Body of pancreas (tissue), 4 donors: ENCODE measurements around the gene IGSF21. TPM values are rescaled to one million over a fixed set of nuclear protein-coding genes. Genes with fewer than 3 reads are reported as not detected.

Experiments used
- ATAC-seq: fragments of 150-250 bp; one replicate; pipeline ENCODE4 v1.9.1; 2016
- DNase-seq, 4 donors: peaks; one replicate each; pipeline ENCODE4 v3.0.0-alpha.2; 2019
- H3K27ac ChIP-seq, 4 donors: fragments of 200-600 bp; sonication (generic); 1 replicate in 3 of 4; 2 replicates in 1 of 4; pipeline versions ENCODE4 v1.5.1 to v1.6.1; 2016 to 2019; ENCODE audit warnings: mild to moderate bottlenecking in 1 of 4, mixed read lengths in 1 of 4, moderate library complexity in 1 of 4
- H3K27me3 ChIP-seq, 2 donors: fragments of 200-600 bp; sonication (generic); one replicate each; pipeline ENCODE4 v1.6.0; 2016; ENCODE audit warnings: mild to moderate bottlenecking in 1 of 2
- H3K36me3 ChIP-seq, 2 donors: fragments of 200-600 bp; sonication (generic); replicated peaks in 1 of 2; 2 replicates each; pipeline ENCODE4 v1.5.1; 2016; ENCODE audit warnings: low read depth in 2 of 2; ENCODE audit not compliant: insufficient read depth in 1 of 2
- H3K4me1 ChIP-seq: fragments of 200-600 bp; sonication (generic); one replicate; pipeline ENCODE4 v1.6.0; 2016
- H3K4me3 ChIP-seq, 2 donors: fragments of 200-600 bp; sonication (generic); 1 replicate in 1 of 2; 2 replicates in 1 of 2; pipeline ENCODE4 v1.5.1; 2016 to 2019
- H3K9me3 ChIP-seq, 3 donors: fragments of 200-600 bp; sonication (generic); 1 replicate in 2 of 3; 2 replicates in 1 of 3; pipeline ENCODE4 v1.5.1; 2016
- CTCF ChIP-seq, 7 experiments: fragments of 450-650 bp in 4 of 7; fragments of 200-600 bp in 3 of 7; sonication (generic) in 3 of 7; IDR thresholded peaks; one replicate each; pipeline ENCODE4 v1.5.1; 2016 to 2019; ENCODE audit warnings: antibody characterized with exemption in 7 of 7
- POLR2A ChIP-seq, 3 donors: fragments of 450-650 bp; IDR thresholded peaks; one replicate each; pipeline ENCODE4 v1.6.1; 2016; ENCODE audit warnings: antibody characterized with exemption in 3 of 3, mild to moderate bottlenecking in 2 of 3
- WGBS, 2 donors: methylation state at CpG; one replicate each; pipeline ENCODE4 v1.1.5; 2017; 5-methylcytosine and 5-hydroxymethylcytosine counted together
- intact Hi-C: fragments of 100-400 bp; cut with DNase I; formaldehyde crosslinking; loops from one replicate; pipeline ENCODE4 v1.15.1; 2023
- total RNA-seq, 2 donors: library from RNA; depleted of rRNA; stranded (reverse); fragments of >200 nt; gene quantifications; one replicate each; pipeline ENCODE4 v1.1.0, GENCODE V29; 2016

The IGSF21 gene
- total RNA-seq, 2 donors from 2014 or later: 0.33 to 2.1 TPM

DNA sequence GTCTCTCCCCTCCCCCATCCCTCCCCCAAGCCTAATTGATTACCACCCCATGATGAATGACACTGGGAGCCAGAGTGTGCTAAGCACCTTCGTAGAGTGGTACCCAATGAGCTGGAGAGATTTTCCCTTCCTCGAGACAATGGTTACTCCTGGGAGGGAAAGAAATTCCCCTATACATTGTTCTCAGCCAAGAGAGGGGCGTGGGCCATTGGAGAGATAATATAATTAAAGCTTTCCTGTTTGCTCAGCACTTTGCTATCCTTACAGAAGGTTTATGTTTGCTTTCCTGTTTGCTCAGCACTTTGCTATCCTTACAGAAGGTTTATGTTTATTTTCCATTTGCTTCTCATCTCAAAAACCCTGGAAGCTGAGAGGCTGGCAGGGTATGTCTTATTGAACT, 247.0 kb downstream of the IGSF21 start:
- H3K9me3 ChIP-seq: no peaks in the 10 kb centered on the region
- no peak for TF ChIP-seq POLR2A (IDR thresholded peaks at IDR 0.05)
- TF ChIP-seq CTCF (IDR thresholded peaks at IDR 0.05): no peak
- intact Hi-C loops: no loop called here
- no peaks in the 10 kb centered on the region for H3K27me3 ChIP-seq
- 26 to 29% methylated on average over 3 of the region's 3 CpGs for WGBS, 2 donors
- no peaks in the 10 kb centered on the region for H3K4me1 ChIP-seq
- ATAC-seq (no peak), DNase-seq (no peak)
- no peak overlapping the region for H3K27ac ChIP-seq
- no peak overlapping the region for H3K4me3 ChIP-seq
- H3K36me3 ChIP-seq: no peaks in the 10 kb centered on the region

GRCh38 chr1:18357622-18358230, 250.1 kb downstream of the IGSF21 start:
- WGBS, 2 donors: 34 to 44% methylated on average over 9 of the region's 9 CpGs
- TF ChIP-seq CTCF (IDR thresholded peaks at IDR 0.05) (no peak), POLR2A (IDR thresholded peaks at IDR 0.05) (no peak)
- ATAC-seq: no peak
- H3K27ac ChIP-seq: no peak overlapping the region
- no peaks in the 10 kb centered on the region for H3K9me3 ChIP-seq
- H3K27me3 ChIP-seq: no peaks in the 10 kb centered on the region
- H3K4me1 ChIP-seq: no peaks in the 10 kb centered on the region
- no peak for DNase-seq
- H3K4me3 ChIP-seq: no peak overlapping the region
- intact Hi-C loops: no loop called here
- no peaks in the 10 kb centered on the region for H3K36me3 ChIP-seq

- ATAC-seq (no peak), DNase-seq (no peak)
- no peaks in the 10 kb centered on the region for H3K9me3 ChIP-seq
- no peak for TF ChIP-seq POLR2A (IDR thresholded peaks at IDR 0.05)
- no peak for TF ChIP-seq CTCF (IDR thresholded peaks at IDR 0.05)
- H3K4me1 ChIP-seq: no peaks in the 10 kb centered on the region
- 17 to 46% methylated on average over 1 of the region's 1 CpG for WGBS, 2 donors
- no peaks in the 10 kb centered on the region for H3K36me3 ChIP-seq
- H3K4me3 ChIP-seq: no peak overlapping the region
- no peaks in the 10 kb centered on the region for H3K27me3 ChIP-seq
- H3K27ac ChIP-seq: no peak overlapping the region
- intact Hi-C loops: no loop called here
Observed at GRCh38 chr1:18358600-18358999, 251.0 kb downstream of the IGSF21 start.

GRCh38 chr1:18360251-18360650, 252.7 kb downstream of the IGSF21 start:
- ATAC-seq (no peak), DNase-seq (no peak)
- H3K27ac ChIP-seq: no peak overlapping the region
- H3K4me3 ChIP-seq: no peak overlapping the region
- intact Hi-C loops: no loop called here
- no peaks in the 10 kb centered on the region for H3K36me3 ChIP-seq
- no peaks in the 10 kb centered on the region for H3K4me1 ChIP-seq
- no peaks in the 10 kb centered on the region for H3K27me3 ChIP-seq
- TF ChIP-seq POLR2A (IDR thresholded peaks at IDR 0.05) (no peak), CTCF (IDR thresholded peaks at IDR 0.05) (no peak)
- no peaks in the 10 kb centered on the region for H3K9me3 ChIP-seq
- WGBS, 2 donors: 63 to 69% methylated on average over 7 of the region's 7 CpGs

DNA sequence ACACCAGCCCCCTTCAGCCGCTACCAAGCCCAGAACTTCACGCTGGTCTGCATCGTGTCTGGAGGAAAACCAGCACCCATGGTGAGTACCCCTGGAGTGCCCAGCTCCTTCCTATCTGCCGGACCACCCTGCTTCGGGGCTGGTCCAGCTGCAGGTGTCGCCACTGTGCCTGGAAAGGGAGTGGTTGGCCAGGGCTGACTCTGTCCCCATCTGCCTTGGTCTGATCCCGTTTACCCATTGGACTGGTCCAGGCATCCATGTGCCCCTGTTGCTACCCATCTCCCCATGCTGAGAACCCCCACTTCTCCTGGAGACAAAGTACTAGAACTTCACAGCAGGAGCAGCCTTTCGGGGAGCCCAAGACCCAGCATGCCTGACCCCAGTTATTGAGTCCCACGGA, 254.6 kb downstream of the IGSF21 start:
- Histone ChIP-seq H3K9me3 (no peaks in the 10 kb centered on the region), H3K27ac (no peak overlapping the region), H3K27me3 (no peaks in the 10 kb centered on the region), H3K4me3 (no peak overlapping the region), H3K36me3 (no peaks in the 10 kb centered on the region), H3K4me1 (no peaks in the 10 kb centered on the region)
- WGBS, 2 donors: 48 to 58% methylated on average over 8 to 9 of the region's 9 CpGs
- ATAC-seq (no peak), DNase-seq (no peak)
- intact Hi-C loops: no loop called here
- no peak for TF ChIP-seq POLR2A (IDR thresholded peaks at IDR 0.05)
- no peak for TF ChIP-seq CTCF (IDR thresholded peaks at IDR 0.05)
